Measurements from ENCODE around the gene ATG7.

ATG7 gene

DNA sequence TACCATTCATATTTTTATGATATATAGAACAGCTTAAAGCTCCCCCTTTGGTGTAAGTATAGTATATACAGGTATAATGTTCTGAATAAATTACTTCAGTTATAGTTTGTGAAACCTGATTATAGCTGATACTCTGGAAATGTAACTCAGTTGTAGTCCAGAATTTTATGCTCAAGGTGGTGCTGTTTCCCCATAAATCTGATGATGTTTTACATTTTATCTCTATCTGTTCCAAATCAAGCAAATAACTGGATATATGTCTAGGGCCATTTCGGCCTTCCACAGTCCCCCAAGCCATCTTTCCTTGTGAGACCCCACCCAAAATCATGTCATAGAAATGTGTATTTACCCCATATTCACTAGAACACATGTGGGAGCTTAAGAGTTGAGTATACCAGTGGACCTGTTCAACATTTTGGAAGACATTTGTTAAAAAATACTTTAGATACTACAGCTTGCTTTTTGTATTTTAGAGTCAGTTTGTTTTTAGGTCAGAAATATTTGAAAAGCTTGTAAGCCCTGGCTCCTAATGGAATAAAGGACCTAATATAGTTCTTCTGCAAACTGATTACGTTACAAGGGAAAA lies 107.1 kb downstream of the ATG7 start (continued):
- TF ChIP-seq ZBTB1 (tag by site-specific recombination; IDR thresholded peaks at IDR 0.05): no peak
- TF ChIP-seq, protein P1, sequence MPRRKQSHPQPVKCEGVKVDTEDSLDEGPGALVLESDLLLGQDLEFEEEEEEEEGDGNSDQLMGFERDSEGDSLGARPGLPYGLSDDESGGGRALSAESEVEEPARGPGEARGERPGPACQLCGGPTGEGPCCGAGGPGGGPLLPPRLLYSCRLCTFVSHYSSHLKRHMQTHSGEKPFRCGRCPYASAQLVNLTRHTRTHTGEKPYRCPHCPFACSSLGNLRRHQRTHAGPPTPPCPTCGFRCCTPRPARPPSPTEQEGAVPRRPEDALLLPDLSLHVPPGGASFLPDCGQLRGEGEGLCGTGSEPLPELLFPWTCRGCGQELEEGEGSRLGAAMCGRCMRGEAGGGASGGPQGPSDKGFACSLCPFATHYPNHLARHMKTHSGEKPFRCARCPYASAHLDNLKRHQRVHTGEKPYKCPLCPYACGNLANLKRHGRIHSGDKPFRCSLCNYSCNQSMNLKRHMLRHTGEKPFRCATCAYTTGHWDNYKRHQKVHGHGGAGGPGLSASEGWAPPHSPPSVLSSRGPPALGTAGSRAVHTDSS (tag by site-specific recombination; IDR thresholded peaks at IDR 0.05): peak; percentile 20; the same call in 1 of the 2 replicates

DNA sequence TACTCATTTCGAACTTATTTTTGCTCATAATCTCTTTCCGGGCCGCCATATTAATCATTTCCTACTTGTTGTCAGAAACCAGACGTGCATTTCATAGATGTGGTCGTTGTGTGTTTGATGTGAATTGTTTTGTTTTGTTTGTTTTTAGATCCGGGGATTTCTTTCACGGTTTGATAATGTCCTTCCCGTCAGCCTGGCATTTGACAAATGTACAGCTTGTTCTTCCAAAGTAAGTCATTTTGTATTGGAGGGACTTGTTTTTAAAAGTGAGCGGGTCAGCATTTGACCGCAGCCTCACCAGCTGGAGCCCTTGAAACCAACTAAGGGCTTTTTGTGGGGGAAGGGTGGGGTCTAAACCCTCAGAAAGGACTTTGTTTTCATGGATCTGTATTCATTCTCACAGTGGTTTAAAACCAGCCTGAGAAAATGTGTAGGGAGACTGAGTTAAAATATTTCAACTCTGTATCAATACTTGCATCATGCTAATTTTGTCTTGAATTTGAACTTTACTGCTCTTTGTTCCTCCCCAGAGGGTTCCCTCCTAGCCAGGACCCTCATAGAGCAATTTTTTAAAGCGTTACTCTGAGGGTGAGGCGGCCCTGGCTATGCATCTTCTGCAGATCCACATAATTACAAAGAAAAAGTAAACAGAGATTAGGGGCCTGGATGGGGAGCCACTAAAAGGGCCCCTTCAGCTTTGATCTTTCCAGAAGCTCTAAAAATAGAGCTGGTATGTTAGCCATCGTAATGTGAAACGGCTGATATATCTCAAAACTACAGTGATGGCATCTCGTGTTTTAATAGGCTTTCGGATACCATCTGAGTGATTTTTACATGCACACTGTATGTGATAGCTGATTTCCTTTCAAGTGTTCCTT lies 107.9 kb downstream of the ATG7 start:
- Histone ChIP-seq H3K27ac (ENCODE audit: extremely low read depth, low read depth, low read length) (peak overlapping the region; percentile 50; the same call in 1 of the 2 replicates), H3K36me3 (ENCODE audit: control insufficient read depth in 2 of 2, insufficient read depth in 1 of 2, low read length in 2 of 2) (no peaks in the 10 kb centered on the region), H3K4me1 (ENCODE audit: control insufficient read depth, insufficient read depth, low read length) (peaks cover 27% of the 10 kb centered on the region), H3K4me3 (ENCODE audit: low read depth, low read length) (no peak overlapping the region), H3K9me3 (ENCODE audit: control insufficient read depth, insufficient read depth, low read depth, low read length) (no peaks in the 10 kb centered on the region)
- ChIA-PET CTCF (interaction anchor here (0.6 to 7.1 kb wide), 30 partner anchors 11 to 796 kb away, joined by 3 to 165 read pairs (median 4); no protein-coding TSS in a partner anchor), POLR2A (interaction anchor here (0.5 kb wide), 1 partner anchor 115 kb away, joined by 3 read pairs; no protein-coding TSS in a partner anchor)
- TF ChIP-seq, protein P2, sequence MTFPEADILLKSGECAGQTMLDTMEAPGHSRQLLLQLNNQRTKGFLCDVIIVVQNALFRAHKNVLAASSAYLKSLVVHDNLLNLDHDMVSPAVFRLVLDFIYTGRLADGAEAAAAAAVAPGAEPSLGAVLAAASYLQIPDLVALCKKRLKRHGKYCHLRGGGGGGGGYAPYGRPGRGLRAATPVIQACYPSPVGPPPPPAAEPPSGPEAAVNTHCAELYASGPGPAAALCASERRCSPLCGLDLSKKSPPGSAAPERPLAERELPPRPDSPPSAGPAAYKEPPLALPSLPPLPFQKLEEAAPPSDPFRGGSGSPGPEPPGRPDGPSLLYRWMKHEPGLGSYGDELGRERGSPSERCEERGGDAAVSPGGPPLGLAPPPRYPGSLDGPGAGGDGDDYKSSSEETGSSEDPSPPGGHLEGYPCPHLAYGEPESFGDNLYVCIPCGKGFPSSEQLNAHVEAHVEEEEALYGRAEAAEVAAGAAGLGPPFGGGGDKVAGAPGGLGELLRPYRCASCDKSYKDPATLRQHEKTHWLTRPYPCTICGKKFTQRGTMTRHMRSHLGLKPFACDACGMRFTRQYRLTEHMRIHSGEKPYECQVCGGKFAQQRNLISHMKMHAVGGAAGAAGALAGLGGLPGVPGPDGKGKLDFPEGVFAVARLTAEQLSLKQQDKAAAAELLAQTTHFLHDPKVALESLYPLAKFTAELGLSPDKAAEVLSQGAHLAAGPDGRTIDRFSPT (tag by site-specific recombination; IDR thresholded peaks at IDR 0.05): no peak
- no peak for TF ChIP-seq ZNF830 (tag by site-specific recombination; IDR thresholded peaks at IDR 0.05; ENCODE audit: low read depth)
- TF ChIP-seq, protein P3, sequence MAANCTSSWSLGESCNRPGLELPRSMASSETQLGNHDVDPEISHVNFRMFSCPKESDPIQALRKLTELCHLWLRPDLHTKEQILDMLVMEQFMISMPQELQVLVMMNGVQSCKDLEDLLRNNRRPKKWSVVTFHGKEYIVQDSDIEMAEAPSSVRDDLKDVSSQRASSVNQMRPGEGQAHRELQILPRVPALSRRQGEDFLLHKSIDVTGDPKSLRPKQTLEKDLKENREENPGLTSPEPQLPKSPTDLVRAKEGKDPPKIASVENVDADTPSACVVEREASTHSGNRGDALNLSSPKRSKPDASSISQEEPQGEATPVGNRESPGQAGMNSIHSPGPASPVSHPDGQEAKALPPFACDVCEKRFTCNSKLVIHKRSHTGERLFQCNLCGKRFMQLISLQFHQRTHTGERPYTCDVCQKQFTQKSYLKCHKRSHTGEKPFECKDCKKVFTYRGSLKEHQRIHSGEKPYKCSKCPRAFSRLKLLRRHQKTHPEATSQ (tag by site-specific recombination; IDR thresholded peaks at IDR 0.05): no peak
- TF ChIP-seq SALL2 (tag by site-specific recombination; IDR thresholded peaks at IDR 0.05; ENCODE audit: borderline replicate concordance): no peak
- no peak for TF ChIP-seq ZNF777 (tag by site-specific recombination; IDR thresholded peaks at IDR 0.05; ENCODE audit: borderline replicate concordance)
- TF ChIP-seq, protein P4, sequence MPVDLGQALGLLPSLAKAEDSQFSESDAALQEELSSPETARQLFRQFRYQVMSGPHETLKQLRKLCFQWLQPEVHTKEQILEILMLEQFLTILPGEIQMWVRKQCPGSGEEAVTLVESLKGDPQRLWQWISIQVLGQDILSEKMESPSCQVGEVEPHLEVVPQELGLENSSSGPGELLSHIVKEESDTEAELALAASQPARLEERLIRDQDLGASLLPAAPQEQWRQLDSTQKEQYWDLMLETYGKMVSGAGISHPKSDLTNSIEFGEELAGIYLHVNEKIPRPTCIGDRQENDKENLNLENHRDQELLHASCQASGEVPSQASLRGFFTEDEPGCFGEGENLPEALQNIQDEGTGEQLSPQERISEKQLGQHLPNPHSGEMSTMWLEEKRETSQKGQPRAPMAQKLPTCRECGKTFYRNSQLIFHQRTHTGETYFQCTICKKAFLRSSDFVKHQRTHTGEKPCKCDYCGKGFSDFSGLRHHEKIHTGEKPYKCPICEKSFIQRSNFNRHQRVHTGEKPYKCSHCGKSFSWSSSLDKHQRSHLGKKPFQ (tag by site-specific recombination; IDR thresholded peaks at IDR 0.05): no peak
- TF ChIP-seq ZNF404 (tag by site-specific recombination; IDR thresholded peaks at IDR 0.05): no peak
- TF ChIP-seq, protein P5, sequence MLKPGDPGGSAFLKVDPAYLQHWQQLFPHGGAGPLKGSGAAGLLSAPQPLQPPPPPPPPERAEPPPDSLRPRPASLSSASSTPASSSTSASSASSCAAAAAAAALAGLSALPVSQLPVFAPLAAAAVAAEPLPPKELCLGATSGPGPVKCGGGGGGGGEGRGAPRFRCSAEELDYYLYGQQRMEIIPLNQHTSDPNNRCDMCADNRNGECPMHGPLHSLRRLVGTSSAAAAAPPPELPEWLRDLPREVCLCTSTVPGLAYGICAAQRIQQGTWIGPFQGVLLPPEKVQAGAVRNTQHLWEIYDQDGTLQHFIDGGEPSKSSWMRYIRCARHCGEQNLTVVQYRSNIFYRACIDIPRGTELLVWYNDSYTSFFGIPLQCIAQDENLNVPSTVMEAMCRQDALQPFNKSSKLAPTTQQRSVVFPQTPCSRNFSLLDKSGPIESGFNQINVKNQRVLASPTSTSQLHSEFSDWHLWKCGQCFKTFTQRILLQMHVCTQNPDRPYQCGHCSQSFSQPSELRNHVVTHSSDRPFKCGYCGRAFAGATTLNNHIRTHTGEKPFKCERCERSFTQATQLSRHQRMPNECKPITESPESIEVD (tag by site-specific recombination; IDR thresholded peaks at IDR 0.05): 0 out of 2 replicates have a peak, but pooled peaks have one; percentile 23
- TF ChIP-seq ZNF473 (tag by site-specific recombination; IDR thresholded peaks at IDR 0.05): no peak
- TF ChIP-seq ZXDB (tag by site-specific recombination; IDR thresholded peaks at IDR 0.05): no peak
- TF ChIP-seq ZNF169 (tag by site-specific recombination; IDR thresholded peaks at IDR 0.05): no peak
- TF ChIP-seq SP2 (tag by site-specific recombination; IDR thresholded peaks at IDR 0.05): no peak
- TF ChIP-seq ZNF311 (tag by site-specific recombination; IDR thresholded peaks at IDR 0.05; ENCODE audit: borderline replicate concordance): no peak
- no peak for TF ChIP-seq ZNF670 (tag by site-specific recombination; IDR thresholded peaks at IDR 0.05; ENCODE audit: low read depth)
- TF ChIP-seq, protein P6, sequence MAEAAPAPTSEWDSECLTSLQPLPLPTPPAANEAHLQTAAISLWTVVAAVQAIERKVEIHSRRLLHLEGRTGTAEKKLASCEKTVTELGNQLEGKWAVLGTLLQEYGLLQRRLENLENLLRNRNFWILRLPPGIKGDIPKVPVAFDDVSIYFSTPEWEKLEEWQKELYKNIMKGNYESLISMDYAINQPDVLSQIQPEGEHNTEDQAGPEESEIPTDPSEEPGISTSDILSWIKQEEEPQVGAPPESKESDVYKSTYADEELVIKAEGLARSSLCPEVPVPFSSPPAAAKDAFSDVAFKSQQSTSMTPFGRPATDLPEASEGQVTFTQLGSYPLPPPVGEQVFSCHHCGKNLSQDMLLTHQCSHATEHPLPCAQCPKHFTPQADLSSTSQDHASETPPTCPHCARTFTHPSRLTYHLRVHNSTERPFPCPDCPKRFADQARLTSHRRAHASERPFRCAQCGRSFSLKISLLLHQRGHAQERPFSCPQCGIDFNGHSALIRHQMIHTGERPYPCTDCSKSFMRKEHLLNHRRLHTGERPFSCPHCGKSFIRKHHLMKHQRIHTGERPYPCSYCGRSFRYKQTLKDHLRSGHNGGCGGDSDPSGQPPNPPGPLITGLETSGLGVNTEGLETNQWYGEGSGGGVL (tag by site-specific recombination; IDR thresholded peaks at IDR 0.05): peak; percentile 17; the same call in 1 of the 2 replicates
- TF ChIP-seq, protein P7, sequence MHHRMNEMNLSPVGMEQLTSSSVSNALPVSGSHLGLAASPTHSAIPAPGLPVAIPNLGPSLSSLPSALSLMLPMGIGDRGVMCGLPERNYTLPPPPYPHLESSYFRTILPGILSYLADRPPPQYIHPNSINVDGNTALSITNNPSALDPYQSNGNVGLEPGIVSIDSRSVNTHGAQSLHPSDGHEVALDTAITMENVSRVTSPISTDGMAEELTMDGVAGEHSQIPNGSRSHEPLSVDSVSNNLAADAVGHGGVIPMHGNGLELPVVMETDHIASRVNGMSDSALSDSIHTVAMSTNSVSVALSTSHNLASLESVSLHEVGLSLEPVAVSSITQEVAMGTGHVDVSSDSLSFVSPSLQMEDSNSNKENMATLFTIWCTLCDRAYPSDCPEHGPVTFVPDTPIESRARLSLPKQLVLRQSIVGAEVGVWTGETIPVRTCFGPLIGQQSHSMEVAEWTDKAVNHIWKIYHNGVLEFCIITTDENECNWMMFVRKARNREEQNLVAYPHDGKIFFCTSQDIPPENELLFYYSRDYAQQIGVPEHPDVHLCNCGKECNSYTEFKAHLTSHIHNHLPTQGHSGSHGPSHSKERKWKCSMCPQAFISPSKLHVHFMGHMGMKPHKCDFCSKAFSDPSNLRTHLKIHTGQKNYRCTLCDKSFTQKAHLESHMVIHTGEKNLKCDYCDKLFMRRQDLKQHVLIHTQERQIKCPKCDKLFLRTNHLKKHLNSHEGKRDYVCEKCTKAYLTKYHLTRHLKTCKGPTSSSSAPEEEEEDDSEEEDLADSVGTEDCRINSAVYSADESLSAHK (tag by site-specific recombination; IDR thresholded peaks at IDR 0.05): 0 out of 2 replicates have a peak, but pooled peaks have one; percentile 19
